Tongue (tissue), 2 donors: ENCODE results near the gene QSOX2. TPM values are rescaled to one million over a fixed set of nuclear protein-coding genes. Genes with fewer than 3 reads are reported as not detected.

ENCODE experiments used
- DNase-seq: peaks from one replicate; pipeline ENCODE4 v3.0.0-alpha.2; 2015
- total RNA-seq: library from RNA; depleted of rRNA; stranded (reverse); fragments of >200 nt; gene quantifications from one replicate; pipeline ENCODE4 v1.2.3, GENCODE V29; 2014

Gene QSOX2
- total RNA-seq, 1 donor from 2014 or later = 9.0 TPM

GRCh38 chr9:136190656-136191055, 55.0 kb downstream of the QSOX2 start:
- no peak for DNase-seq

- no peak for DNase-seq
These were observed 55.4 kb downstream of the QSOX2 start for GRCh38 chr9:136190237-136190601.

GRCh38 chr9:136189394-136190236, 56.0 kb downstream of the QSOX2 start:
- no peak for DNase-seq

GRCh38 chr9:136187683-136188586, 57.7 kb downstream of the QSOX2 start:
- DNase-seq = no peak

GRCh38 chr9:136187197-136187596, 58.4 kb downstream of the QSOX2 start:
- no peak for DNase-seq

- DNase-seq = no peak
These were observed 59.2 kb downstream of the QSOX2 start for GRCh38 chr9:136186386-136186785.

GRCh38 chr9:136185596-136186366, 59.8 kb downstream of the QSOX2 start:
- no peak for DNase-seq

- DNase-seq = no peak
These were observed 60.5 kb downstream of the QSOX2 start for GRCh38 chr9:136185066-136185465.

GRCh38 chr9:136182850-136183422, 62.7 kb downstream of the QSOX2 start:
- no peak for DNase-seq

- no peak for DNase-seq
These were observed 63.2 kb downstream of the QSOX2 start for GRCh38 chr9:136182420-136182787.

GRCh38 chr9:136181784-136182419, 63.7 kb downstream of the QSOX2 start:
- no peak for DNase-seq

GRCh38 chr9:136180586-136180985, 65.0 kb downstream of the QSOX2 start:
- DNase-seq = no peak

- no peak for DNase-seq
These were observed 65.9 kb downstream of the QSOX2 start for GRCh38 chr9:136179761-136180160.

- no peak for DNase-seq
These were observed 66.5 kb downstream of the QSOX2 start for GRCh38 chr9:136179101-136179616.

GRCh38 chr9:136178773-136179075, 66.9 kb downstream of the QSOX2 start:
- DNase-seq = no peak

GRCh38 chr9:136178061-136178772, 67.4 kb downstream of the QSOX2 start:
- DNase-seq = no peak

GRCh38 chr9:136177224-136177623, 68.4 kb downstream of the QSOX2 start:
- no peak for DNase-seq

GRCh38 chr9:136175616-136176197, 69.9 kb downstream of the QSOX2 start:
- DNase-seq = peak; percentile 74

- no peak for DNase-seq
These were observed 70.6 kb downstream of the QSOX2 start for GRCh38 chr9:136174779-136175615.
